H1 (cell line): Measurements from ENCODE around the gene SLC44A1.

Experiments
- ATF2 ChIP-seq: IDR thresholded peaks from 2 replicates; pipeline ENCODE4 v1.6.1; 2012; ENCODE audit warnings: low read length, inconsistent platforms
- CTCF ChIP-seq, 3 experiments: IDR thresholded peaks; 1 replicate in 2 of 3; 2 replicates in 1 of 3; pipeline versions ENCODE4 v1.5.1 to v1.6.1; 2011; ENCODE audit warnings: low read length in 3 of 3, mild to moderate bottlenecking in 3 of 3, inconsistent platforms in 2 of 3, low read depth in 1 of 3, moderate library complexity in 1 of 3; ENCODE audit not compliant: insufficient read depth in 1 of 3; ENCODE audit errors: control extremely low read depth in 1 of 3
- EGR1 ChIP-seq: IDR thresholded peaks from 2 replicates; pipeline ENCODE4 v1.6.1; 2011; ENCODE audit warnings: low read depth, low read length, borderline replicate concordance
- EZH2 ChIP-seq: fragments of 200-600 bp; sonication (generic); IDR thresholded peaks from 2 replicates; pipeline ENCODE4 v1.7.1; 2012; ENCODE audit warnings: low read depth, mild to moderate bottlenecking, moderate library complexity, low read length, inconsistent platforms; ENCODE audit not compliant: severe bottlenecking
- FOSL1 ChIP-seq: IDR thresholded peaks from 2 replicates; pipeline ENCODE4 v1.6.1; 2011; ENCODE audit warnings: mild to moderate bottlenecking, low read depth, low read length, moderate library complexity; ENCODE audit not compliant: insufficient read depth
- JUND ChIP-seq: IDR thresholded peaks from 2 replicates; pipeline ENCODE4 v1.6.1; 2011; ENCODE audit warnings: mild to moderate bottlenecking, improper control_type of control experiment, low read length
- NRF1 ChIP-seq: IDR thresholded peaks from 2 replicates; pipeline ENCODE4 v1.6.1; 2011; ENCODE audit warnings: mild to moderate bottlenecking, low read depth, low read length, improper control_type of control experiment
- RBBP5 ChIP-seq: IDR thresholded peaks from 2 replicates; pipeline ENCODE4 v1.7.1; 2012; ENCODE audit warnings: low read depth, mild to moderate bottlenecking, inconsistent platforms, low read length, moderate library complexity, borderline replicate concordance
- RFX5 ChIP-seq: IDR thresholded peaks from 2 replicates; pipeline ENCODE4 v1.6.1; 2011; ENCODE audit warnings: low read depth, low read length, improper control_type of control experiment, borderline replicate concordance
- SAP30 ChIP-seq: fragments of 300-600 bp; sonication (generic); IDR thresholded peaks from 2 replicates; pipeline ENCODE4 v1.7.1; 2012; ENCODE audit warnings: low read length, moderate library complexity, mild to moderate bottlenecking, inconsistent platforms; ENCODE audit not compliant: insufficient read depth, insufficient replicate concordance
- SP2 ChIP-seq: IDR thresholded peaks from 2 replicates; pipeline ENCODE4 v1.6.1; 2012; ENCODE audit warnings: mild to moderate bottlenecking, low read length, inconsistent platforms
- SUZ12 ChIP-seq: fragments of 200-600 bp; sonication (generic); IDR thresholded peaks from 2 replicates; pipeline ENCODE4 v1.6.1; 2012; ENCODE audit warnings: mild to moderate bottlenecking, inconsistent platforms, low read length, moderate library complexity, mixed read lengths

- TF ChIP-seq CTCF (IDR thresholded peaks at IDR 0.05; ENCODE audit: control extremely low read depth in 1 of 3, insufficient read depth in 1 of 3, low read depth in 1 of 3, low read length in 3 of 3): no peak
- TF ChIP-seq RBBP5: no peak
- TF ChIP-seq NRF1: no peak
- no peak for TF ChIP-seq SAP30
- TF ChIP-seq SP2: no peak
- no peak for TF ChIP-seq EGR1
- no peak for TF ChIP-seq EZH2
- no peak for TF ChIP-seq JUND
- TF ChIP-seq FOSL1: no peak
- no peak for TF ChIP-seq SUZ12
- no peak for TF ChIP-seq RFX5
- TF ChIP-seq ATF2: no peak
Observed at GRCh38 chr9:105205787-105206495, 38.5 kb upstream of the SLC44A1 start.
